H1 (cell line): ENCODE results near the gene NEK11.

Source experiments
- CHD2 ChIP-seq: IDR thresholded peaks from 2 replicates; pipeline ENCODE4 v1.6.1; 2012; ENCODE audit warnings: low read length, improper control_type of control experiment
- JUN ChIP-seq: IDR thresholded peaks from 2 replicates; pipeline ENCODE4 v1.6.1; 2011; ENCODE audit warnings: low read depth, mild to moderate bottlenecking, improper control_type of control experiment, low read length
- MAFK ChIP-seq: IDR thresholded peaks from 2 replicates; pipeline ENCODE4 v1.6.1; 2012; ENCODE audit warnings: low read depth, mild to moderate bottlenecking, improper control_type of control experiment, low read length
- RAD21 ChIP-seq, 2 experiments: IDR thresholded peaks in 1 of 2; conservative IDR thresholded peaks in 1 of 2; 2 replicates each; pipeline ENCODE4 v1.6.1; 2011; ENCODE audit warnings: low read depth in 2 of 2, low read length in 2 of 2, improper control_type of control experiment in 1 of 2, inconsistent platforms in 1 of 2, mild to moderate bottlenecking in 1 of 2, moderate library complexity in 1 of 2
- SP1 ChIP-seq: IDR thresholded peaks from 2 replicates; pipeline ENCODE4 v1.6.1; 2011; ENCODE audit warnings: low read depth, low read length
- SUZ12 ChIP-seq: fragments of 200-600 bp; sonication (generic); IDR thresholded peaks from 2 replicates; pipeline ENCODE4 v1.6.1; 2012; ENCODE audit warnings: mild to moderate bottlenecking, inconsistent platforms, low read length, moderate library complexity, mixed read lengths
- TF ChIP-seq, protein P1 (sequence below), 3 experiments: IDR thresholded peaks; 1 replicate in 2 of 3; 2 replicates in 1 of 3; pipeline versions ENCODE4 v1.5.1 to v1.6.1; 2011; ENCODE audit warnings: low read length in 3 of 3, mild to moderate bottlenecking in 3 of 3, inconsistent platforms in 2 of 3, low read depth in 1 of 3, moderate library complexity in 1 of 3; ENCODE audit not compliant: insufficient read depth in 1 of 3; ENCODE audit errors: control extremely low read depth in 1 of 3
- TF ChIP-seq, protein P2 (sequence below): IDR thresholded peaks from 2 replicates; pipeline ENCODE4 v1.6.1; 2012; ENCODE audit warnings: inconsistent platforms

DNA sequence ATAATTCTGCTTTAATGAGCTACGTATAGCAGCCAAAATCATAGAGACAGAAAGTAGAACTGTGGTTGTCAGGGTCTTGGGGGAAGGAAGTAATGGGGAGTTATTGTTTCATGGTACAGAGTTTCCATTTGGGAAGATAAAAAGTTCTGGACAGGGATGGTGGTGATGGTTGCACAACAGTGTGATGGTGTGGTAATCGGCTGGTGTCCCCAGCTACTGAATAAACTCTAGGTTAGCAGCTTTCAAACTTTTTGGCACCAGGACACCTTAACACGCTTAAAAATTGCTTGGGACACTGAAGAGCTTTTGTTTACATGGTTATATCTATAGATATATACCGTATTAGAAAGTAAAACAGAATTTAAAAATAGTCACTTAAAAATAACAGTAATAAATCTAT lies 166.0 kb downstream of the NEK11 start:
- TF ChIP-seq MAFK (no peak), SP1 (no peak), JUN (no peak), RAD21 (IDR thresholded peaks at IDR 0.05 in 1 of 2, conservative IDR thresholded peaks at IDR 0.05 in 1 of 2; ENCODE audit: low read depth in 2 of 2, low read length in 2 of 2) (no peak), CHD2 (no peak), SUZ12 (no peak)
- TF ChIP-seq, protein P1, sequence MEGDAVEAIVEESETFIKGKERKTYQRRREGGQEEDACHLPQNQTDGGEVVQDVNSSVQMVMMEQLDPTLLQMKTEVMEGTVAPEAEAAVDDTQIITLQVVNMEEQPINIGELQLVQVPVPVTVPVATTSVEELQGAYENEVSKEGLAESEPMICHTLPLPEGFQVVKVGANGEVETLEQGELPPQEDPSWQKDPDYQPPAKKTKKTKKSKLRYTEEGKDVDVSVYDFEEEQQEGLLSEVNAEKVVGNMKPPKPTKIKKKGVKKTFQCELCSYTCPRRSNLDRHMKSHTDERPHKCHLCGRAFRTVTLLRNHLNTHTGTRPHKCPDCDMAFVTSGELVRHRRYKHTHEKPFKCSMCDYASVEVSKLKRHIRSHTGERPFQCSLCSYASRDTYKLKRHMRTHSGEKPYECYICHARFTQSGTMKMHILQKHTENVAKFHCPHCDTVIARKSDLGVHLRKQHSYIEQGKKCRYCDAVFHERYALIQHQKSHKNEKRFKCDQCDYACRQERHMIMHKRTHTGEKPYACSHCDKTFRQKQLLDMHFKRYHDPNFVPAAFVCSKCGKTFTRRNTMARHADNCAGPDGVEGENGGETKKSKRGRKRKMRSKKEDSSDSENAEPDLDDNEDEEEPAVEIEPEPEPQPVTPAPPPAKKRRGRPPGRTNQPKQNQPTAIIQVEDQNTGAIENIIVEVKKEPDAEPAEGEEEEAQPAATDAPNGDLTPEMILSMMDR (IDR thresholded peaks at IDR 0.05; ENCODE audit: control extremely low read depth in 1 of 3, insufficient read depth in 1 of 3, low read depth in 1 of 3, low read length in 3 of 3) = no peak
- TF ChIP-seq, protein P2, sequence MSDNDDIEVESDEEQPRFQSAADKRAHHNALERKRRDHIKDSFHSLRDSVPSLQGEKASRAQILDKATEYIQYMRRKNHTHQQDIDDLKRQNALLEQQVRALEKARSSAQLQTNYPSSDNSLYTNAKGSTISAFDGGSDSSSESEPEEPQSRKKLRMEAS = no peak
